Cardiac fibroblast (primary cell): Measurements from ENCODE around the gene SEMA6B.

Experiments
- DNase-seq, 2 donors: peaks; one replicate each; pipeline versions ENCODE4 v3.0.0 to v3.0.0-alpha.2; 2010; ENCODE audit warnings: low read depth in 2 of 2
- H3K4me3 ChIP-seq, 2 donors: replicated peaks in 1 of 2; 1 replicate in 1 of 2; 2 replicates in 1 of 2; pipeline ENCODE4 v1.5.1; 2011; ENCODE audit warnings: low read depth in 2 of 2, low read length in 2 of 2, mild to moderate bottlenecking in 2 of 2, moderate library complexity in 1 of 2
- CTCF ChIP-seq: IDR thresholded peaks from one replicate; pipeline ENCODE4 v1.5.1; 2011; ENCODE audit warnings: low read depth, mild to moderate bottlenecking, low read length, inconsistent platforms

Gene SEMA6B

DNA sequence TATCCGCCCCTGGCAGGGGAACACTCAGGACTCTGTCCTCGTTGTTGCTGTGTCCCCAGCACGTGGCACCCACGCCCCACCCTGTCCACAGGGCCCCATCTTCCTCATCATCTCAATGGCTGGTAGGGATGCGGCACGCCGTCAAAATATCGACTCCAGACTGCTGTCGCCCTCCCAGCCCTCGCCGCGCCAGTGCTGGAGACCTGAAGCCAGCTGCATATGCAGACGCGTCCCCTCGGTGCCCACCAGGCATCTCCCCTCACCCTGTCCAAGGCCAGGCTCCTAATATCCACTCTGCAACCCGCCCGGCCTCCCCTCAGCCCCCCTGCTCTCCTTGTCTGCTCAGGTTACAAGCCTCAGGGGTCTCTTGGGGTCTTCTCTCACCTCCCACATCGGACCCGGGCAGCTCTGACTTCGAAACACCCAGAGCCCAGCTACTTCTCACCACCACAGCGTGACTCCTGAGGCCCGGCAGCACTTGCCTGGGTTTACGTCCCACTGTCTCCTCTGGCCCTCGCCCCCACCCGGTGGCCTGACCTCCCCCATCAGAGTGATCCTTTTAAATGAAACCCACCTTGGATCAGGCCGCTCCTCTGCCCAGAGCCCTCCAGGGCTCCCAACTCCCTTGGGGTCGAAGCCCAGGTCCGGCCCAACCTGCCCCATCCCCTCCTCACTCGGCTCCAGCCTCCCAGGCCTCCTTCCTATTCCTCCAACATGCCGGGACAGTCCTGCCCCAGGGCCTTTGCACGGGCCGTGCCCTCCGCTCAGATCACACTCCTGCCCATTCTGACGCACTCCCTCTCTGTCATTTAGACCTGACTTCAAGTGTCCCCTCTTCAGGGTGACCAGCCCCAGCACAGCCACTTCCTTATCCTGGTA lies 53.7 kb downstream of the SEMA6B start:
- no peak for TF ChIP-seq CTCF
- DNase-seq: no peak
- no peak overlapping the region for H3K4me3 ChIP-seq

GRCh38 chr19:4504891-4505569 lies 54.5 kb downstream of the SEMA6B start:
- no peak overlapping the region for H3K4me3 ChIP-seq
- TF ChIP-seq CTCF: no peak
- no peak for DNase-seq

GRCh38 chr19:4504297-4504701 lies 55.2 kb downstream of the SEMA6B start:
- no peak for TF ChIP-seq CTCF
- DNase-seq: no peak
- no peak overlapping the region for H3K4me3 ChIP-seq

GRCh38 chr19:4503825-4504170 lies 55.7 kb downstream of the SEMA6B start:
- no peak for TF ChIP-seq CTCF
- no peak overlapping the region for H3K4me3 ChIP-seq
- no peak for DNase-seq

GRCh38 chr19:4503132-4503824 lies 56.2 kb downstream of the SEMA6B start:
- TF ChIP-seq CTCF: no peak
- no peak for DNase-seq
- no peak overlapping the region for H3K4me3 ChIP-seq

GRCh38 chr19:4502282-4503131 lies 57.0 kb downstream of the SEMA6B start:
- no peak overlapping the region for H3K4me3 ChIP-seq
- no peak for DNase-seq
- no peak for TF ChIP-seq CTCF
